ENCODE results near the gene INCA1.

Gene INCA1

GRCh38 chr17:4973256-4974114 is 23.8 kb downstream of the INCA1 start:
- no peak overlapping the region for H3K27ac ChIP-seq
- no peak for TF ChIP-seq CTCF (conservative IDR thresholded peaks at IDR 0.05)

GRCh38 chr17:4972752-4973151 is 24.6 kb downstream of the INCA1 start:
- TF ChIP-seq CTCF (conservative IDR thresholded peaks at IDR 0.05): no peak
- no peak overlapping the region for H3K27ac ChIP-seq

DNA sequence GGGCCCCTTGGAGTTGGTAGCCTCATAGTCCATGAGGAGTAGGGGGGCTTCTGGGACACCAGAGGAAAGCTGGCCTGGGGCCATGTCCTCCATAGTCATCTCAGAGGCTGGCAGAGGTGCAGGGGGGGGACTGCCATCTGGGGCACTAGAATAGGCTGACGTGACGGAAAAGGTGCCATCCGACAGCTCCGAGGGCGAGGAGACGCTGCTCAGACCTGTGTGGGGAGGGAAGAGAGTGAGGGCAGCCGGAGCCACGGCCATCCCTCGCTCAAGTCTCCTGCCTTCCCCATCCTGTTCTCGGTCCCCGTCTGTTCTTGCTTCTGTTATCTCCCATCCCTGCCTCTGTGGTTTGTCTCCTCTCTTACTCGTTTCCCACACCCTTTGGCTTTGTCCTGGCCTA is 25.0 kb downstream of the INCA1 start:
- no peak for TF ChIP-seq CTCF (conservative IDR thresholded peaks at IDR 0.05)
- no peak overlapping the region for H3K27ac ChIP-seq

- no peak for TF ChIP-seq CTCF (conservative IDR thresholded peaks at IDR 0.05)
These were observed 25.5 kb downstream of the INCA1 start for GRCh38 chr17:4971826-4972225.

GRCh38 chr17:4970273-4970672 is 27.0 kb downstream of the INCA1 start:
- no peak overlapping the region for H3K27ac ChIP-seq
- TF ChIP-seq CTCF (conservative IDR thresholded peaks at IDR 0.05): no peak

More at GRCh38 chr17:4971826-4972225, 25.5 kb downstream of the INCA1 start:
- H3K27ac ChIP-seq: no peak overlapping the region

DNA sequence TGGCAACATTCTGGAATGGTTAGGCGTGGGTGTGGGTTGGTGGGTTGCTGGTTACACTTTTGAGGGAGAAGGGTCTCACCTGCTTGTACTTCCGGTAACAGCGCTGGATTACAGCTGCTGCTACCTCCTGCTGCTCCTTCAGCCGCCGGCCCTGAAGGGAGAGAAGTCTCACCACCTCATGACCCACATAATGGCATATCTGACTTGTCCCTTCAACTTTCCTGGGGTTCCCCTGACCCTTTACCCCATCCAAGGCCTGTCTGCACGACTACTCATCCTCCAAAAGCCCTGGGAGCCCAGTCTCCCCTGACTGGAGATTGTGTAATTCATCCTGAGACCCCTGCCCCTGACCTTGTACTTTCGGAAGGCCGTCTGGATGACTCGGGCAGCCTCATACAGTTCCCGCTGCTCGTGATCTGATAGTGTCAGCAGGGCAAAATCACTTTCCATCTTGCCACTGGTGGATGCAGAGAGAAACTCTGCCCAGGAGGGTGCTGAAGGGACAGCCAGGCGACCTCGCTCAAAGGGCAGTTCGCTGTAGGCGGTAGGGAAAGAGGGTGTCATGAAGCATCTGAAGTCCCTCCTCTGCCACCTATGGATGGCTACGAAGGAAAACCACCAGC is 27.7 kb downstream of the INCA1 start:
- TF ChIP-seq CTCF (conservative IDR thresholded peaks at IDR 0.05): no peak

GRCh38 chr17:4969047-4969550 is 28.2 kb downstream of the INCA1 start:
- no peak for TF ChIP-seq CTCF (conservative IDR thresholded peaks at IDR 0.05)
- H3K27ac ChIP-seq: peak overlapping the region; percentile 85

More for the DNA sequence above, 27.7 kb downstream of the INCA1 start:
- peak overlapping the region; percentile 85; the same call in 1 of the 2 replicates for H3K27ac ChIP-seq

All from VCaP (cell line).